HG02973 (cell line): ENCODE results near the gene SHOX.
"Not testable (repeated sequence)": the region's sequence is repeated elsewhere in the genome, so short reads cannot be mapped to it uniquely, and the experiment has no call there.

Experiments used
- ATAC-seq: cut with Tn5 transposase; IDR thresholded peaks from one replicate; pipeline ENCODE4 v1.9.1; 2021; ENCODE audit warnings: moderate library complexity; ENCODE audit not compliant: unreplicated experiment

SHOX gene

DNA sequence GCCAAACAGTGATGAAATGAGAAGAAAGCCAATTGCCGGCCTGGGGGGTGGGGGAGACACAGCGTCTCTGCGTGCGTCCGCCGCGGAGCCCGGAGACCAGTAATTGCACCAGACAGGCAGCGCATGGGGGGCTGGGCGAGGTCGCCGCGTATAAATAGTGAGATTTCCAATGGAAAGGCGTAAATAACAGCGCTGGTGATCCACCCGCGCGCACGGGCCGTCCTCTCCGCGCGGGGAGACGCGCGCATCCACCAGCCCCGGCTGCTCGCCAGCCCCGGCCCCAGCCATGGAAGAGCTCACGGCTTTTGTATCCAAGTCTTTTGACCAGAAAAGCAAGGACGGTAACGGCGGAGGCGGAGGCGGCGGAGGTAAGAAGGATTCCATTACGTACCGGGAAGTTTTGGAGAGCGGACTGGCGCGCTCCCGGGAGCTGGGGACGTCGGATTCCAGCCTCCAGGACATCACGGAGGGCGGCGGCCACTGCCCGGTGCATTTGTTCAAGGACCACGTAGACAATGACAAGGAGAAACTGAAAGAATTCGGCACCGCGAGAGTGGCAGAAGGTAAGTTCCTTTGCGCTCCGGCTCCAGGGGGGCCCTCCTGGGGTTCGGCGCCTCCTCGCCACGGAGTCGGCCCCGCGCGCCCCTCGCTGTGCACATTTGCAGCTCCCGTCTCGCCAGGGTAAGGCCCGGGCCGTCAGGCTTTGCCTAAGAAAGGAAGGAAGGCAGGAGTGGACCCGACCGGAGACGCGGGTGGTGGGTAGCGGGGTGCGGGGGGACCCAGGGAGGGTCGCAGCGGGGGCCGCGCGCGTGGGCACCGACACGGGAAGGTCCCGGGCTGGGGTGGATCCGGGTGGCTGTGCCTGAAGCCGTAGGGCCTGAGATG, at the start of gene SHOX:
Gene SHOX (plus strand): TSS at position 180 of the 885 bp plus-strand sequence. CDS start 107 bp downstream, at position 287.
- ATAC-seq, result no peak

- no peak for ATAC-seq
These were observed 49.5 kb upstream of the SHOX start for GRCh38 chrX:581066-581465.

- ATAC-seq, result no peak
These were observed 48.8 kb upstream of the SHOX start for GRCh38 chrX:581720-582298.

- ATAC-seq, result no peak
These were observed 46.0 kb upstream of the SHOX start for GRCh38 chrX:584572-584971.

GRCh38 chrX:585115-585808, 45.3 kb upstream of the SHOX start:
- no peak for ATAC-seq

DNA sequence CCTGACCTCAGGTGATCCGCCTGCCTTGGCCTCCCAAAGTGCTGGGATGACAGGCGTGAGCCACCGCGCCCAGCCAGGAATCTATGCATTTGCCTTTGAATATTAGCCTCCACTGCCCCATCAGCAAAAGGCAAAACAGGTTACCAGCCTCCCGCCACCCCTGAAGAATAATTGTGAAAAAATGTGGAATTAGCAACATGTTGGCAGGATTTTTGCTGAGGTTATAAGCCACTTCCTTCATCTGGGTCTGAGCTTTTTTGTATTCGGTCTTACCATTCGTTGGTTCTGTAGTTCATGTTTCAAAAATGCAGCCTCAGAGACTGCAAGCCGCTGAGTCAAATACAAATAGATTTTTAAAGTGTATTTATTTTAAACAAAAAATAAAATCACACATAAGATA, 44.2 kb upstream of the SHOX start:
- no peak for ATAC-seq

- not testable (repeated sequence) for ATAC-seq
These were observed 41.3 kb upstream of the SHOX start for GRCh38 chrX:589261-589660.

- ATAC-seq, result no peak
These were observed 39.7 kb upstream of the SHOX start for GRCh38 chrX:590693-591404.

DNA sequence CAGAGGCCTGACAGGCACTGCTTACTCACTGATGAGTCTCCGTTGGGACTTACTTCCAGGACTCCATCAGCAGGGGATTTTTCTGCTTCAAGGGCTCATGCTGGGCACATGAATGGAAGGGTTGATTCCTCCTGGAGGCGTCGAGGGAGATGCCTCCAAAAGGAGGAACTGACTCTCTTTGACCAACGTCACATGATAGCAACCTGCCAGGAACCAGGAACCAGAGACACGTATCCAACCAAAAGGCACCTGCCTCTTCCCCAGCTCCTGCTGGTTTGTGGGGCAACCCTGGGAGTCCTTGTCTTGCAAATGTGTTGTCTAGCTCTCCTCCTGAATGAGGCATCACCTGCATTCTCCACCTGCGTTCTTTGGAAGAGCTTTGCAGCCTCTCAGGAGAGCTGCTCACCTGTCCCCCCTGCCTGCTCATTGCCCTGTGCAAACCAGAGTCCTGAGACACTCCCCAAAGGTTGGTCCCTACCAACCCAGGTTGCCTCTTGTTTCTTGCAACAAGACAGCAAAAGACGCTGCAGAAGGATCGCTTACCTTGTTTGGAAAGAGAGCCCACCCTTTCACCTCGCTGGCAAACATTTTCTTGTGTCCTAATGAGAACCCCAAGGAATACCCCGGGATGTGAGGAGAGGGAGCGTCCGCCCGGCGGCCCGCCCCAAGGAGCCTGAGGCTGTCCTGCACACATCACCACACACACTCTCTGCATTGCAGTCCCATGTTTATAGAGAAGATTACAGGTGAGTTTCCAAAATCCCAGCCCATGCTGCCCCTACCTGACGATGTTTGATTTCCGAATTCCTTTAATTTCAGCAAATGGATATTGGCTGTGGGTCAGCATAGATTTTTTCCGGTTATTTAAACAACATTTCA, 30.5 kb upstream of the SHOX start:
- ATAC-seq, result no peak

DNA sequence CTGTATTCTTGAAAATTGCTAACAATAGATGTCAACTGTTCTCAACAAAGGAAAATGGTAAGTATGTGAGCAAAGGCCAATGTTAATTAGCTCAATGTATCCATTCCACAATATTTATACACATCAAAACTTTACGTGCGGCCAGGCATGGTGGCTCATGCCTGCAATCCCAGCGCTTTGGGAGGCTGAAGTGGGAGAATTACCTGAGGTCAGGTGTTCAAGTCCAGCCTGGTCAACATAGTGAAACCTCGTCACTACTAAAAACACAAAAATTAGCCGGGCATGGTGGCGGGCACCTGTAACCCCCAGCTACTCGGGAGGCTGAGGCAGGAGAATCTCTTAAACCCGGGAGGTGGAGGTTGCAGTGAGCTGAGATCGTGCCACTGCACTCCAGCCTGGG, 27.6 kb upstream of the SHOX start:
- ATAC-seq, result not testable (repeated sequence)

DNA sequence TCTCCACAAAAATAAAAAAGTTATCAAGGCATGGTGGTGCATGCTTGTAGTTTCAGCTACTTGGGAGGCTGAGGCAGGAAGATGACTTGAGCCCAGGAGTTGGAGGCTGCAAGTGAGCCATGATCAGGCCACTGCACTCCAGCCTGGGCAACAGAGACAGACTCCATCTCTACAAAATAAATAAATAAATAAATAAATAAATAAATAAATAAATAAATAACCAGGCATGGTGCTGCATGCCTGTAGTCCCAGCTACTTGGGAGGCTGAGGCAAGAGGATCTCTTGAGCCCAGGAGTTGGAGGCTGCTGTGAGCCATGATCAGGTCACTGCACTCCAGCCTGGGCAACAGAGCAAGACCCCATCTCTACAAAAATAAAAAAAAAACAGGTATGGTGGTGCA, 26.0 kb upstream of the SHOX start:
- ATAC-seq, result not testable (repeated sequence)

DNA sequence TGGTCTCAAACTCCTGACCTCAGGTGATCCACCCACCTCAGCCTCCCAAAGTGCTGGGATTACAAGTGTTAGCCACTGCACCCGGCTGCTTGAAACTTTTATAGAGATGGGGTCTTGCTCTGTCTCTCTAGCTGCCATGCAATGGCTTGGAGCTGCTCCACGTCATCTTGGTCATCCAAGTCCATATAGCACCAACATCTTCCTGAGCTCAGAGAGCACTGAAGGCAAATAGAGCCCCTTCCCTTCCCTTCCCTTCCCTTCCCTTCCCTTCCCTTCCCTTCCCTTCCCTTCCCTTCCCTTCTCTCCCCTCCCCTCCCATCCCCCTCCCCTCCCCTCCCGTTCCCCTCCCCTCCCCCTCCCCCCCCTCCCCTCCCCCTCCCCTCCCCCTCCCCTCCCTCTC, 22.5 kb upstream of the SHOX start:
- ATAC-seq, result not testable (repeated sequence)

GRCh38 chrX:614136-614535, 16.5 kb upstream of the SHOX start:
- no peak for ATAC-seq

GRCh38 chrX:617401-617800, 13.2 kb upstream of the SHOX start:
- no peak for ATAC-seq

GRCh38 chrX:617891-618290, 12.7 kb upstream of the SHOX start:
- no peak for ATAC-seq

- not testable (repeated sequence) for ATAC-seq
These were observed 12.3 kb upstream of the SHOX start for GRCh38 chrX:618304-618703.

GRCh38 chrX:618761-619450, 11.7 kb upstream of the SHOX start:
- no peak for ATAC-seq

GRCh38 chrX:619451-619811, 11.2 kb upstream of the SHOX start:
- ATAC-seq, result no peak

DNA sequence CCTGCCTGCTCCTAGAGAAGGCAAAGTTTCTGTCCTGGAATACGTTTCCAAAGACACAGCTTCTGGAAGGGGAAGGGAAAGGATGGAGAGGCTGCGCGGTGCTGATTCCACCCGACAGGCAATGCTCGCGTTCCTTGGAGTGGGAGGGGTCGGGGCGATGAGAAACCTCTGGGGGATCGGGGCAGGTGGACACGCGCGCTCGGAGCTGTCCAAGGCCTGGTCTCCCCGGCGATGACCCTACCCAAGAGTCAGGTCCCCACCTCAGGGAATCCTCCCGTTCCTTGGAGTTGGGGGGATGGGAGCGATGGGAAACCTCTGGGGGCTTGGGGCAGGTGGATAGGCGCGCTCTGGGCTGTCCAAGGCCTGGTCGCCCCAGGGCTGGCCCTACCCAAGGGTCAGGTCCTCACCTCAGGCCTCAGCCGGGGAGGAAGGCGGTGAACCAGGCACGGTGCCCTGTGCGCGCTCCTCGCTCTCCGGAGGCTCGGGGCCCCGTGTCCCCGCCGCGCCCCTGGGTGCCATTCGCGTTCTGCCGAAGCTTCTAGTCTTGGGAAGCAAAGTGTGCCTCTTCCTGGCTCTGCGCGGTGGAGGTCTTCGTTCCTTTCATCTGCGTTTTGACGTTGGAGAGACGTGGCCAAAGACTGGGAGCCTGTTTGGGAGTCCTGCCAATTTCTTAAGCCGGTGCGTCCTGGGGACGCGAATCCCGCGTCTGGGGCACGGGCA, 10.6 kb upstream of the SHOX start:
- ATAC-seq, result no peak
